VCaP (cell line): ENCODE data around the gene GNB5.

Experiments
- H3K27ac ChIP-seq: fragments of 450-650 bp; 2 replicates; pipeline ENCODE4 v1.5.1; 2017
- CTCF ChIP-seq: fragments of 450-650 bp; conservative IDR thresholded peaks from 2 replicates; pipeline ENCODE4 v1.5.1; 2017; ENCODE audit warnings: mild to moderate bottlenecking, moderate library complexity

The GNB5 gene

GRCh38 chr15:52071570-52071969, 119.6 kb downstream of the GNB5 start:
- no peak overlapping the region; the same call in 1 of the 2 replicates for H3K27ac ChIP-seq
- no peak for TF ChIP-seq CTCF

- H3K27ac ChIP-seq, result no peak overlapping the region
- TF ChIP-seq CTCF, result no peak
Measured at GRCh38 chr15:52069559-52069958, 121.6 kb downstream of the GNB5 start.

- no peak for TF ChIP-seq CTCF
- H3K27ac ChIP-seq, result no peak overlapping the region
Measured at GRCh38 chr15:52068004-52068615, 123.1 kb downstream of the GNB5 start.

- H3K27ac ChIP-seq, result no peak overlapping the region
- TF ChIP-seq CTCF, result no peak
Measured at GRCh38 chr15:52067545-52067926, 123.7 kb downstream of the GNB5 start.

- no peak overlapping the region for H3K27ac ChIP-seq
- TF ChIP-seq CTCF, result no peak
Measured at GRCh38 chr15:52066842-52067544, 124.2 kb downstream of the GNB5 start.
